ENCODE measurements around the gene ZDHHC13.
A peak's percentile ranks its signal among the peaks of the same experiment; 100 is the strongest.

Gene ZDHHC13

DNA sequence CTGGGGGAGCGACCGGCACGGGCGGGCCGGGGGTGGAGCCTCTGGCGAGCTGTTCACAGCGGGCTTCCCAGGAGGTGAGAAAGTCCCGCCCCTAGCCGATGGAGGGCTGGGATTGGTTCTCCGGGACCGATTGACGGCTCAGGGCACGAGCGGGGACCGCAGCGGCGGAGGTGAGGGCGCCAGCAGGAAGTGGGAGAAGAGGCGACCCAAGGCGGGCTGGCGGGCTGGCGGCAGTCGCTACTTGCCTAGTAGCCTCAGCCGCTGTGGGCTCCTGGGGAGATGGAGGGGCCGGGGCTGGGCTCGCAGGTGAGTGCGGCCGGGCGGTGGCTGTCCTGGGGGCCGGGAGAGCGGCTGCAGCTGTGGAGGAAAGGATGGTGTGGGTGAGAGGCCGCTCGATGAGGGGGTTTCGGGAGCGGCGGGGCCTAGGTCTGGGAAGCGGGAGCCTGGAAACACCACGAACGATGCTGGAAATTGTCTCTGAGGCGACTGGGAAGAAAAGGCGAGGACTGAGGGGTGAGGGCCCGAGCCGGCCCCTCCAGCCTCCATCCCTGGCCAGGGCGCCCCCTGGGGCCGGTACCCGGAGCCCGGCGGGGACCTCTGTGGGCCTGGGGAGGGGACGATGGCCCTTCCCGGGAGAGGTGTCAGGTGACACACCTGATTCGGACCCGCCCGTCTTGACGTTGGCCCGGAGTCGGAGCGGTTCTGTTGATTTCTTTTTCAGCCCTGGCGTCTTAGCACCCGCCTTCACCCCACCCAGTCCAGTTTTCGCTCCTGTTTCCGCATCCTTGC is at the start of gene ZDHHC13:
TSS of gene ZDHHC13 (plus strand) at position 198 of the 789 bp plus-strand sequence. CDS start at position 280, 82 bp downstream.
- H3K9me3 Mint-ChIP-seq, result peaks cover 4% of the 10 kb centered on the region
- no peaks in the 10 kb centered on the region for H3K27me3 Mint-ChIP-seq
- peaks cover 11% of the 10 kb centered on the region for H3K36me3 Mint-ChIP-seq
- H3K4me1 Mint-ChIP-seq, result peaks cover 54% of the 10 kb centered on the region
- H3K27ac Mint-ChIP-seq, result peak within 1 kb of the TSS; percentile 82
- peak; percentile 99 for ATAC-seq
- peak within 1 kb of the TSS; percentile 82 for H3K4me3 Mint-ChIP-seq

DNA sequence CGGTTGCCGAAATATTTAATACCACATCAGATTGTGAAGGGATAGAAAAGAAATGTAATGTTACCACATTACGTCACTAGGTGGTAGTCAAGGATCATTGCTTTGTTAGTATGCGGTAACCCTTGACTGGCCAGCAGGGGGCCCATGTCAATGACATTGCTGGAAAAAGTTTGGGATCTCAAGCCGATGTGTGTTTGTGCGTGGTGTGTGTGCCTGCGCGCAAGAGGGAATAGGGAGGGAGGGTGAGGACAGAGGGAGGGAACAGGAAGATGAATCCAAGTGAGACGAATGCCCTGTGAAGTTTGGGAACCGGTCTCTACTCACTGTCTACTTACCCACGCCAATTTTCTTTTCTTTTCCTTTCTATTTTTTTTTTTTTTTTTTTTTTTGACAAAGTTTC is 45.7 kb upstream of the ZDHHC13 start:
- H3K27ac Mint-ChIP-seq, result no peak overlapping the region
- peaks cover 15% of the 10 kb centered on the region for H3K9me3 Mint-ChIP-seq
- peak overlapping the region; percentile 37 for H3K4me3 Mint-ChIP-seq
- peaks cover 37% of the 10 kb centered on the region for H3K27me3 Mint-ChIP-seq
- ATAC-seq, result peak; percentile 75
- peaks cover 5% of the 10 kb centered on the region for H3K4me1 Mint-ChIP-seq
- H3K36me3 Mint-ChIP-seq, result no peaks in the 10 kb centered on the region

- peaks cover 24% of the 10 kb centered on the region for H3K27me3 Mint-ChIP-seq
- H3K4me1 Mint-ChIP-seq, result peaks cover 11% of the 10 kb centered on the region
- ATAC-seq, result no peak
- no peaks in the 10 kb centered on the region for H3K36me3 Mint-ChIP-seq
- no peak overlapping the region for H3K27ac Mint-ChIP-seq
- peaks cover 15% of the 10 kb centered on the region for H3K9me3 Mint-ChIP-seq
- no peak overlapping the region for H3K4me3 Mint-ChIP-seq
Observed at GRCh38 chr11:19072464-19072863, 44.5 kb upstream of the ZDHHC13 start.

GRCh38 chr11:19073454-19074415 is 43.2 kb upstream of the ZDHHC13 start:
- Mint-ChIP-seq H3K36me3 (no peaks in the 10 kb centered on the region), H3K27me3 (peaks cover 14% of the 10 kb centered on the region), H3K27ac (no peak overlapping the region), H3K9me3 (peaks cover 8% of the 10 kb centered on the region), H3K4me1 (peaks cover 11% of the 10 kb centered on the region), H3K4me3 (no peak overlapping the region)
- no peak for ATAC-seq

DNA sequence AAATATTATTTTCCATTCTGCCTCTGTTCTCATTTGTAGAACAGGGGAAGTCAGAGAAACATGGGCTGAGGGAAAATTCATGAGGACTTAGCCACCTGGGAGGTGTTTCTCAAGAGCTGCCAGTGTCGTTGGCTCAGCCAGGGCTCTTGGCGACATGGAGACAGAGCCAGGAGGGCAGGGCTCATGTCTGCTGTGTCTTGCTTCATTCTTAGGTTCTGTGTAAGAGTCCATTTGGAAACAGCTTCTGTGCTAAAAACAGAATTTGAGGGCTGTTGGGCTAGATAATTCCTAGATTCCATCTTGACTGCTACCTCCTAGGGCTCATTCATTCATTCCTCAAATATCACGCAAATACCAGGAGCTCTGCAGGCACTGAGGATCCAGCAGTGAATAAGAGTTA is 41.3 kb upstream of the ZDHHC13 start:
- Mint-ChIP-seq H3K27me3 (no peaks in the 10 kb centered on the region), H3K4me1 (peaks cover 11% of the 10 kb centered on the region), H3K4me3 (no peak overlapping the region), H3K27ac (no peak overlapping the region), H3K36me3 (no peaks in the 10 kb centered on the region), H3K9me3 (no peaks in the 10 kb centered on the region)
- no peak for ATAC-seq

DNA sequence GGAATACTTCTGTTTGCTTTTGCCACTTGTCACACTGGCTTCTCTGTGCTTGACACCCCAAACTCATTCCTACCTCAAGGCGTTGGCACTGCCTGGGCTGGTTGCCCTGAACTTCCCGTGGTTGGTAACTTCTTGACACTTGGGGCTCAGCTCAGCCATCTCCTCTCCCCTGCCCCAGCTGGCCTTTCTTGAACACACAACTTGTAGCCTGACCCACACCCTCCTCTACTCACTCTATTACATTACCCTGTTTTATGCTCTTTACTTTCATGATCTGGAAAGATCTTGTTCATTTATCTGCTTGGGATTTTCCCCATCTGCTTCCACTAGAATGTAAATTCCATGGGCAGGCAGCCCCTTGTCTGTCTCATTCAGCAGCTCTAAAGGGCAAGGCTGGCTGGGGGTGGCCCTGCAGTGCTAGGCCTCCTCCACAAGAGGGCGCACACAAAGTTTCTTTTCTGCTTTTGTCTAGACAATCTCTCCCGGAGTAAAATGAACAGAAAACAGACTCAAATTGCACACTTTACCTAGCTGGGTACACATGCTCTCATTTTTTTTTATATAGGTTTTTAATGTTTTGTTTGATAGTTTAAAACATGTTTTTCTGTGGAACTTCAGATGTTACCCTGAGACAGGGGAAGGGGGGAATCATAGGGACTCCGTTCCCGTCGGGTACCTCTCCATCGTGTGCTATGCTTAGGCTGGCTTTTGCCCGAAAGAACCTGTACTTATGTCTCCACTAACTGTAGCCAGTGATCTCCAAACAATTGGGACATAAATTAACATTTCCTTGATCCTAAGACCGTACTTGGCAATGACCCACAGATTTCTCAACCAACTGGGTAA is 40.0 kb upstream of the ZDHHC13 start:
- ATAC-seq, result peak; percentile 68
- Mint-ChIP-seq H3K9me3 (no peaks in the 10 kb centered on the region), H3K27me3 (no peaks in the 10 kb centered on the region), H3K4me1 (peaks cover 6% of the 10 kb centered on the region), H3K4me3 (no peak overlapping the region), H3K27ac (no peak overlapping the region), H3K36me3 (no peaks in the 10 kb centered on the region)

- Mint-ChIP-seq H3K4me3 (no peak overlapping the region), H3K9me3 (no peaks in the 10 kb centered on the region), H3K27me3 (no peaks in the 10 kb centered on the region), H3K4me1 (peaks cover 6% of the 10 kb centered on the region), H3K27ac (no peak overlapping the region), H3K36me3 (no peaks in the 10 kb centered on the region)
- no peak for ATAC-seq
Observed at GRCh38 chr11:19077965-19078364, 39.0 kb upstream of the ZDHHC13 start.

GRCh38 chr11:19079643-19080440 is 37.1 kb upstream of the ZDHHC13 start:
- Mint-ChIP-seq H3K4me1 (peaks cover 6% of the 10 kb centered on the region), H3K27me3 (no peaks in the 10 kb centered on the region), H3K4me3 (no peak overlapping the region), H3K36me3 (no peaks in the 10 kb centered on the region), H3K9me3 (no peaks in the 10 kb centered on the region), H3K27ac (no peak overlapping the region)
- ATAC-seq, result no peak

DNA sequence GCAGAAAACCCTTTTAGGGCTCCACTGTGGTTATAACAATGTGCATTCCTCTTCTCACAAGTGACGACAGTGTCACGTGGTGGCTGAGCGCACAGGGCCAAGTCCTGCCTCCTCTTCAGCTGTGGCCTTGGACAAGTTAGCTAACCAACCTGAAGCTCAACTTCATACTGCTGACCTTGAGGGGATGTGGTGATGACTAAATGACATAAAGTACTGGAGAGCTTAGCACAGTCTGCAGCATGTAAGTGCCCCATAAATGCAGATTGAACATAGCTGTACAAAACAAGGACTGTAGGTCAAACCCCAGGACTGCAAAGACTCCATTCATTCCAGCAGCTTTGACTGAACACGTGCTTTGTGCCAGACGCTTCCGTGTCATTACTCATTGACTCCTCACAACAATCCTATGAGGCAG is 36.4 kb upstream of the ZDHHC13 start:
- H3K4me1 Mint-ChIP-seq, result peaks cover 6% of the 10 kb centered on the region
- no peaks in the 10 kb centered on the region for H3K36me3 Mint-ChIP-seq
- no peaks in the 10 kb centered on the region for H3K9me3 Mint-ChIP-seq
- H3K27ac Mint-ChIP-seq, result no peak overlapping the region
- no peak for ATAC-seq
- no peak overlapping the region for H3K4me3 Mint-ChIP-seq
- no peaks in the 10 kb centered on the region for H3K27me3 Mint-ChIP-seq

- Mint-ChIP-seq H3K36me3 (no peaks in the 10 kb centered on the region), H3K4me1 (no peaks in the 10 kb centered on the region), H3K27me3 (peaks cover 17% of the 10 kb centered on the region), H3K9me3 (peaks cover 5% of the 10 kb centered on the region), H3K27ac (no peak overlapping the region), H3K4me3 (no peak overlapping the region)
- no peak for ATAC-seq
Observed at GRCh38 chr11:19083166-19083565, 33.8 kb upstream of the ZDHHC13 start.

DNA sequence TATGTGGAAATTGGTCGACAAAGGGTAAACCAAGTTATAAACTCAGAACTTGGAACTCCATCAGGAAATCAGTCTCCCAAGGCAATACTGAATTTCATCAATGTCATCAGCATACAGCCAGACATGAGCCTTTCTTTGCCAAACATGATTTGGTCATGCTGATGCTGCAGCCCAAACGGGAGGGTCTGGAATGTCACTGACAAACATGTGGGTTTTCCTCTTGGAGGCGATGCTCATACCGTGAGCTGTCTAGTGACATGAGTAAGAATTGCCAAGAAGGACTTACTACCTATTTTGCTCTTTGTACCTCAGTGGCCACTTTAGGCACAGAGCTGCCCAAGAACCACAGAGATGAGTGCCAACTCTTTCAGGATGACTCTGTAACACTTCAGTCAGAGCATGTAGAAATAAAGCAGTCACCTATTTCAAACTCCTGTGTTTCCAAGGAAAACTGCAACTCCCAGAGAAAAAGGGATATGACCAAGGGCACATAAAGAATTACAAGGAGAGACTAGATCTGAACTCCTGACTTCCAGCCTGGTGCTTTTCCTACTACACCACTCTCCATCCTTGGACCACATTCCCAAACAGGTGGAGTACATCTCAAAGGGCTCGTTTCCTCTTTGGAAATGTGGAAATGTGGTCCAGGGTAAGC is 32.2 kb upstream of the ZDHHC13 start:
- Mint-ChIP-seq H3K9me3 (peaks cover 5% of the 10 kb centered on the region), H3K27me3 (peaks cover 28% of the 10 kb centered on the region), H3K27ac (no peak overlapping the region), H3K4me1 (no peaks in the 10 kb centered on the region), H3K36me3 (no peaks in the 10 kb centered on the region), H3K4me3 (no peak overlapping the region)
- ATAC-seq, result no peak

DNA sequence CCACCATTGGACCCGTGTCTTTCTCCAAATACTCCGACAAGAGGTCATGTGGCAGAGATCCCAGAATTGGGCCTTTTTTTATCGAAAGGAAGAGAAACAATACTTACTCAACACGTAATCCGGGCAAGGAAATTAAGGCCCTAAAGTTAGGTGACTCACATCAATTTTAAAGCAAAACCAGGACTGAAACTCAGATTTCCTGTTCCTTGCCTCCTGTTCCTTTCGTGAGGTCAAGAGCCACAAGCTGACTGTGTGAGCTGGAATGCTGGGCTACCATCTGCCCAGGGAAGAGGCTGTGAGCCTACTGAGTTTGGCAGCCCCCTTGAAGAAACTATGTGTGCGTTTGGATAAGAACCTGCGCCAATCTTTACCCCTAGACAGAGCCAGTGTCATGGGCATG is 29.3 kb upstream of the ZDHHC13 start:
- H3K27me3 Mint-ChIP-seq, result peaks cover 46% of the 10 kb centered on the region
- H3K4me1 Mint-ChIP-seq, result no peaks in the 10 kb centered on the region

GRCh38 chr11:19088791-19089190 is 28.2 kb upstream of the ZDHHC13 start:
- no peaks in the 10 kb centered on the region for H3K4me1 Mint-ChIP-seq
- H3K9me3 Mint-ChIP-seq, result peaks cover 5% of the 10 kb centered on the region
- no peak overlapping the region for H3K27ac Mint-ChIP-seq
- H3K36me3 Mint-ChIP-seq, result no peaks in the 10 kb centered on the region
- H3K27me3 Mint-ChIP-seq, result peaks cover 46% of the 10 kb centered on the region
- no peak overlapping the region for H3K4me3 Mint-ChIP-seq
- ATAC-seq, result no peak

More for the DNA sequence above, 29.3 kb upstream of the ZDHHC13 start:
- Mint-ChIP-seq H3K9me3 (peaks cover 5% of the 10 kb centered on the region), H3K27ac (no peak overlapping the region), H3K4me3 (no peak overlapping the region), H3K36me3 (no peaks in the 10 kb centered on the region)
- no peak for ATAC-seq

GRCh38 chr11:19089421-19089820 is 27.5 kb upstream of the ZDHHC13 start:
- Mint-ChIP-seq H3K4me3 (no peak overlapping the region), H3K27ac (no peak overlapping the region), H3K27me3 (peaks cover 46% of the 10 kb centered on the region), H3K4me1 (no peaks in the 10 kb centered on the region), H3K9me3 (peaks cover 5% of the 10 kb centered on the region), H3K36me3 (no peaks in the 10 kb centered on the region)
- no peak for ATAC-seq
